Epithelial cell of esophagus (primary cell): ENCODE data around the gene AMOTL2.
A peak's percentile ranks its signal among the peaks of the same experiment; 100 is the strongest.

Source experiments
- DNase-seq: peaks from one replicate; pipeline ENCODE4 v3.0.0; 2010; ENCODE audit warnings: low read depth
- H3K4me3 ChIP-seq: 2 replicates; pipeline ENCODE4 v1.5.1; 2011; ENCODE audit warnings: mild to moderate bottlenecking, low read length, control low read depth
- TF ChIP-seq, protein P1 (sequence below): IDR thresholded peaks from 2 replicates; pipeline ENCODE4 v1.5.1; 2011; ENCODE audit warnings: low read depth, mild to moderate bottlenecking, low read length, control low read depth, inconsistent platforms; ENCODE audit not compliant: insufficient read depth; ENCODE audit errors: missing control alignments

Gene AMOTL2

DNA sequence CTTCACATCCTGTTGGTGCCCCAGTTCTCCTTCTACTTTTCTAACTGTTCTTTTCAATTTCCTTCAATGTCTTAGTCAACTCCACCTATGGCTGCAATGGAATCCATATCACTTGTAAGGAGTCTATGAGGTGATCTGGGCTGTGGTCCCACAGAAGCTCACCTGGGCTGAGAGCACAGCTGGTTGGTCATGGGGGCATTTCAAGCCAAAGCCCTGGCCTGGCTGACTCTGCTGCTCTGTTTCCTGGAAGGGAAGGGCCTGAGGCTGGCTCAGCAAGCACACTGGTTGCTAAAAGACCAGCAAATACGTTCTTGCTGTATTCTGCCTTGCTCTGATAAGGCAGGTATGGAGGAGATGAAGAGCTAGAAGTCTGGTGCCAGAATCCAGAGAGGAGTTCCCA, 29.0 kb downstream of the AMOTL2 start:
- no peak for DNase-seq
- no peak overlapping the region for H3K4me3 ChIP-seq
- TF ChIP-seq, protein P1, sequence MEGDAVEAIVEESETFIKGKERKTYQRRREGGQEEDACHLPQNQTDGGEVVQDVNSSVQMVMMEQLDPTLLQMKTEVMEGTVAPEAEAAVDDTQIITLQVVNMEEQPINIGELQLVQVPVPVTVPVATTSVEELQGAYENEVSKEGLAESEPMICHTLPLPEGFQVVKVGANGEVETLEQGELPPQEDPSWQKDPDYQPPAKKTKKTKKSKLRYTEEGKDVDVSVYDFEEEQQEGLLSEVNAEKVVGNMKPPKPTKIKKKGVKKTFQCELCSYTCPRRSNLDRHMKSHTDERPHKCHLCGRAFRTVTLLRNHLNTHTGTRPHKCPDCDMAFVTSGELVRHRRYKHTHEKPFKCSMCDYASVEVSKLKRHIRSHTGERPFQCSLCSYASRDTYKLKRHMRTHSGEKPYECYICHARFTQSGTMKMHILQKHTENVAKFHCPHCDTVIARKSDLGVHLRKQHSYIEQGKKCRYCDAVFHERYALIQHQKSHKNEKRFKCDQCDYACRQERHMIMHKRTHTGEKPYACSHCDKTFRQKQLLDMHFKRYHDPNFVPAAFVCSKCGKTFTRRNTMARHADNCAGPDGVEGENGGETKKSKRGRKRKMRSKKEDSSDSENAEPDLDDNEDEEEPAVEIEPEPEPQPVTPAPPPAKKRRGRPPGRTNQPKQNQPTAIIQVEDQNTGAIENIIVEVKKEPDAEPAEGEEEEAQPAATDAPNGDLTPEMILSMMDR, result no peak

GRCh38 chr3:134344560-134344959, 29.7 kb downstream of the AMOTL2 start:
- TF ChIP-seq, protein P1, result no peak
- no peak for DNase-seq
- H3K4me3 ChIP-seq, result no peak overlapping the region

DNA sequence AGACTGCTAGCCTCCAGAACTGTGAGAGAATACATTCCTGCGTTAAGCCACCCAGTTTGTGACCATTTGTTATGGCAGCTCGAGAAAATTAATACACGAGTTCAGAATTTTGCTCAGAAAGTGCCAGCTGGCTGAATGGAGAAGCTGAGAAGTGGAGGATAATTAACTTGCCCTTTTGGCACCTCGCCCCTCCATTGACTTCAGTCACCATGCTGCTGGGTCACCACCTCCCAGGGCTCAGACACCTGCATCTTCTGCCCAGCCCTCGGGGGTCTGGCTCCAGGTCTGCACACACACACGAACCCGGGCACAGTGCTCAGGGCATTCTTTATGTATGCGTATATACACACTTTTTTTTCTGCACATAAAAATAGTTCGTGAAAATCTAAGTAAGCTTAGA, 32.0 kb downstream of the AMOTL2 start:
- no peak for DNase-seq
- H3K4me3 ChIP-seq, result no peak overlapping the region
- TF ChIP-seq, protein P1, result no peak

DNA sequence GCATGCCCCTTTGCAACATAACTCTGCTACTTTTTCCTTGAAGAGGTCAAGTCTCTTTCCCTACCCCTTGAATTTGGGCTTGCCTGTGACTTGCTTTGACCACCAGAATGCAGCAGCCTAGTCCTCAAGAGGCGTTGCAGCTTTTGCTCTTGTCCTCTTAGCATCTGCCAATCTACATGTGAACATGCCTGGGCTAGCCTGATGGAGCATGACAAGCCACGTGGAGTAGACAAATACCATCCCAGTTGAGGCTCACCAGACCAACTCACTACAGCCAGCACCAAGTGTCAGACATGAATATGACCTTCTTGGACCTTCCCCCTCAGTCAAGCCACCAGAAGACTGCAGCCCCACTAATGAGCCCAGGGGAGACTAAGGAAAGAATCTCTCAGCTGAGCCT, 32.9 kb downstream of the AMOTL2 start:
- no peak overlapping the region for H3K4me3 ChIP-seq
- peak; percentile 62 for DNase-seq
- TF ChIP-seq, protein P1, result no peak

DNA sequence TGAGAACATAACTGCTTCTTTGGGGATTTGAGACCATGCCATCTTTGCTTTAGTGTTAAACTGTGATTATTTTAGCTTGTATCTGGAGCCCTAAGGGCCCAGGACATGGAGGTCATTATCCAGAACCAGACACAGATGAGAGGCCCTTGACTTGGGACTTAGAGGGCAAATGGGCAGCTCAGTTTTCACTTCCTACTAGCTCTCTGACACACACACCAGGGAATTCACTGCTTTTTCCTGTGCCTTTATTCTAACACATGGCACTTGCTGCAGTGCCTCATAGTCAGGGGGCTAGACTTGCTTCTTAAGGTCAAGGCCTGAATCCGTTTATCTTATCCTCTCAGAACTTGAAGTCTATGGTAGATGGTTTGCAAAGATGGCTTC, 33.3 kb downstream of the AMOTL2 start:
- no peak overlapping the region for H3K4me3 ChIP-seq
- no peak for DNase-seq
- TF ChIP-seq, protein P1, result no peak

- no peak for DNase-seq
- TF ChIP-seq, protein P1, result no peak
- no peak overlapping the region for H3K4me3 ChIP-seq
Measured at GRCh38 chr3:134340362-134340981, 33.8 kb downstream of the AMOTL2 start.

DNA sequence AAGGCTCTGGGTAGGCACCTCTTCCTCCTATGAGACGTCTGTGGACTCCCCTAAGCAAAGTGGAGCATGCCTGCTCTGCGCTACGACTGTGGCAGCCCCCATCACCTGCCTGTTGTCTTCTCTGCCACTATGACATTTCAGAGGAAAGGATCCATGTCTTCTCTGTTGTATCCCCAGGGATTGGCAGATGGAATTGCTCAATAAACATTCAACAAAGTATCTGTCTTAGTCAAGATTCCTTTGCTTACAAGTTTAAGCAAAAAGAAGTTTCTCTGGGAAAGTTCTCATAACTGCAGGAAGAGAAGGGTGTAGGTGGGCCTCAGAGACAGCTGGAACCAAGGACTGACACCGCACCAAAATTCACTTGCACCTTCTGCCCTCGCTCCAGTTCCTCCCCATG, 34.3 kb downstream of the AMOTL2 start:
- DNase-seq, result no peak
- TF ChIP-seq, protein P1, result no peak
- no peak overlapping the region for H3K4me3 ChIP-seq
